H9 (cell line): ENCODE results near the gene SLC39A1. TPM values are rescaled to one million over a fixed set of nuclear protein-coding genes. Genes with fewer than 3 reads are reported as not detected.
A peak's percentile ranks its signal among the peaks of the same experiment; 100 is the strongest.
"Not testable (repeated sequence)": the region's sequence is repeated elsewhere in the genome, so short reads cannot be mapped to it uniquely, and the experiment has no call there.

Source experiments
- DNase-seq: peaks from one replicate; pipeline ENCODE4 v3.0.0-alpha.2; 2017
- H2AFZ ChIP-seq: one replicate; pipeline ENCODE4 v1.6.1; 2013; ENCODE audit warnings: mild to moderate bottlenecking, low read length, control low read depth, moderate library complexity
- H2AK5ac ChIP-seq: 2 replicates; pipeline ENCODE4 v1.6.1; 2013; ENCODE audit warnings: low read length, control low read depth, mixed read lengths; ENCODE audit not compliant: insufficient read length
- H2BK120ac ChIP-seq: one replicate; pipeline ENCODE4 v1.6.1; 2013; ENCODE audit warnings: low read depth, mild to moderate bottlenecking, low read length, control low read depth, inconsistent platforms; ENCODE audit not compliant: poor library complexity, severe bottlenecking
- H2BK12ac ChIP-seq: 2 replicates; pipeline ENCODE4 v1.6.1; 2013; ENCODE audit warnings: low read length, control low read depth, mixed read lengths, low read depth; ENCODE audit not compliant: insufficient read length
- H2BK15ac ChIP-seq: 2 replicates; pipeline ENCODE4 v1.6.1; 2013; ENCODE audit warnings: low read depth, low read length, control low read depth
- H2BK20ac ChIP-seq: one replicate; pipeline ENCODE4 v1.6.1; 2013; ENCODE audit warnings: low read depth, mild to moderate bottlenecking, low read length, control low read depth, inconsistent platforms; ENCODE audit not compliant: poor library complexity, severe bottlenecking
- H2BK5ac ChIP-seq: 2 replicates; pipeline ENCODE4 v1.6.1; 2013; ENCODE audit warnings: low read length, control low read depth, mixed read lengths; ENCODE audit not compliant: insufficient read length
- H3K14ac ChIP-seq: 2 replicates; pipeline ENCODE4 v1.6.1; 2013; ENCODE audit warnings: low read length, control low read depth; ENCODE audit not compliant: insufficient read depth
- H3K18ac ChIP-seq: 2 replicates; pipeline ENCODE4 v1.6.1; 2013; ENCODE audit warnings: low read depth, mild to moderate bottlenecking, mixed read lengths, low read length, control low read depth; ENCODE audit not compliant: insufficient read length
- H3K23ac ChIP-seq: 2 replicates; pipeline ENCODE4 v1.6.1; 2013; ENCODE audit warnings: low read length, control low read depth, mixed read lengths, low read depth; ENCODE audit not compliant: insufficient read length
- H3K23me2 ChIP-seq: 2 replicates; pipeline ENCODE4 v1.6.1; 2013; ENCODE audit warnings: low read depth, mild to moderate bottlenecking, mixed read lengths, low read length, control low read depth; ENCODE audit not compliant: insufficient read length, poor library complexity, severe bottlenecking
- H3K27ac ChIP-seq: 2 replicates; pipeline ENCODE4 v1.5.1; 2013; ENCODE audit warnings: low read length, control low read depth, mixed read lengths, low read depth; ENCODE audit not compliant: insufficient read length
- H3K27me3 ChIP-seq: 2 replicates; pipeline ENCODE4 v1.6.1; 2013; ENCODE audit warnings: low read length, control low read depth, inconsistent platforms; ENCODE audit not compliant: insufficient read depth
- H3K4ac ChIP-seq: 2 replicates; pipeline ENCODE4 v1.6.1; 2013; ENCODE audit warnings: low read depth, mild to moderate bottlenecking, control low read depth, inconsistent platforms, low read length, moderate library complexity
- H3K4me1 ChIP-seq: 2 replicates; pipeline ENCODE4 v1.6.1; 2013; ENCODE audit warnings: low read length, control low read depth, inconsistent platforms; ENCODE audit not compliant: insufficient read depth
- H3K4me2 ChIP-seq: 2 replicates; pipeline ENCODE4 v1.6.1; 2013; ENCODE audit warnings: low read length, control low read depth, mixed read lengths; ENCODE audit not compliant: insufficient read length, insufficient read depth
- H3K56ac ChIP-seq: 2 replicates; pipeline ENCODE4 v1.6.1; 2013; ENCODE audit warnings: low read depth, mild to moderate bottlenecking, mixed read lengths, low read length, control low read depth; ENCODE audit not compliant: insufficient read length
- H3K79me1 ChIP-seq: 2 replicates; pipeline ENCODE4 v1.6.1; 2013; ENCODE audit warnings: low read depth, mild to moderate bottlenecking, moderate library complexity, low read length, control low read depth, inconsistent platforms; ENCODE audit not compliant: insufficient read depth, poor library complexity, severe bottlenecking
- H3K79me2 ChIP-seq: 2 replicates; pipeline ENCODE4 v1.6.1; 2013; ENCODE audit warnings: low read length, control low read depth, inconsistent platforms; ENCODE audit not compliant: insufficient read depth
- H3K9ac ChIP-seq: 2 replicates; pipeline ENCODE4 v1.6.1; 2013; ENCODE audit warnings: low read length, control low read depth, mixed read lengths; ENCODE audit not compliant: insufficient read length; ENCODE audit errors: extremely low read depth
- H3K9me3 ChIP-seq: one replicate; pipeline ENCODE4 v1.6.1; 2013; ENCODE audit warnings: low read depth, low read length, inconsistent platforms; ENCODE audit not compliant: control insufficient read depth
- H3T11ph ChIP-seq: one replicate; pipeline ENCODE4 v1.6.1; 2013; ENCODE audit warnings: mild to moderate bottlenecking, low read length, control low read depth, inconsistent platforms
- H4K20me1 ChIP-seq: one replicate; pipeline ENCODE4 v1.6.1; 2013; ENCODE audit not compliant: control insufficient read depth, insufficient read length, insufficient read depth
- H4K5ac ChIP-seq: 2 replicates; pipeline ENCODE4 v1.6.1; 2013; ENCODE audit warnings: low read depth, mild to moderate bottlenecking, mixed read lengths, low read length, control low read depth; ENCODE audit not compliant: insufficient read length
- H4K8ac ChIP-seq: replicated peaks from 2 replicates; pipeline ENCODE4 v1.6.1; 2013; ENCODE audit warnings: low read length, control low read depth, mixed read lengths, low read depth; ENCODE audit not compliant: insufficient read length
- H4K91ac ChIP-seq: 2 replicates; pipeline ENCODE4 v1.6.1; 2013; ENCODE audit warnings: low read depth, mild to moderate bottlenecking, moderate library complexity, mixed read lengths, low read length, control low read depth; ENCODE audit not compliant: insufficient read length
- H3K27ac Mint-ChIP-seq, 3 experiments: 2 replicates in 2 of 3; 3 replicates in 1 of 3; pipeline ENCODE4 v1.8.0; 2020 to 2021; ENCODE audit warnings: mixed read lengths in 3 of 3, mild to moderate bottlenecking in 1 of 3, moderate library complexity in 1 of 3
- H3K27me3 Mint-ChIP-seq: 2 replicates; pipeline ENCODE4 v1.8.0; 2021; ENCODE audit warnings: low read depth, mild to moderate bottlenecking, moderate library complexity, mixed read lengths
- H3K36me3 Mint-ChIP-seq, 3 experiments: 2 replicates in 2 of 3; 3 replicates in 1 of 3; pipeline ENCODE4 v1.8.0; 2020 to 2021; ENCODE audit warnings: low read depth in 3 of 3, mixed read lengths in 3 of 3; ENCODE audit not compliant: insufficient read depth in 1 of 3
- H3K4me1 Mint-ChIP-seq, 2 experiments: 2 replicates each; pipeline ENCODE4 v1.8.0; 2020; ENCODE audit warnings: mixed read lengths in 2 of 2
- H3K4me3 Mint-ChIP-seq, 2 experiments: 2 replicates in 1 of 2; 3 replicates in 1 of 2; pipeline ENCODE4 v1.8.0; 2020 to 2021; ENCODE audit warnings: mild to moderate bottlenecking in 2 of 2, mixed read lengths in 2 of 2, moderate library complexity in 1 of 2
- H3K9me3 Mint-ChIP-seq, 2 experiments: 2 replicates in 1 of 2; 3 replicates in 1 of 2; pipeline ENCODE4 v1.8.0; 2020; ENCODE audit warnings: mild to moderate bottlenecking in 2 of 2, mixed read lengths in 2 of 2, moderate library complexity in 1 of 2
- CTCF ChIP-seq: fragments of 200-600 bp; sonication (generic); conservative IDR thresholded peaks from 3 replicates; pipeline ENCODE4 v1.8.0; 2021; ENCODE audit warnings: antibody characterized with exemption, mild to moderate bottlenecking
- WGBS: extraction: QIAGEN DNeasy Blood & Tissue Kit; methylation state at CpG from one replicate; pipeline ENCODE4 v1.1.7; 2013; ENCODE audit warnings: missing lambda C conversion rate, low lambda C conversion rate, mixed read lengths; ENCODE audit not compliant: insufficient read length; ENCODE audit errors: extremely low coverage; 5-methylcytosine and 5-hydroxymethylcytosine counted together
- total RNA-seq: library from RNA; stranded (reverse); gene quantifications from 2 replicates; pipeline ENCODE4 v1.2.1, GENCODE V29; 2021

The SLC39A1 gene
- total RNA-seq, 1 experiment from 2014 or later = 161 TPM

GRCh38 chr1:153984123-153984894, 21.0 kb upstream of the SLC39A1 start:
- peak overlapping the region in 1 of 3 experiments; percentile 42; a peak in 3 of 7 replicates for H3K27ac Mint-ChIP-seq
- H3K79me2 ChIP-seq = peaks cover 1% of the 10 kb centered on the region; the same call in 1 of the 2 replicates
- H2BK120ac ChIP-seq = no peak overlapping the region
- H3K36me3 Mint-ChIP-seq = peaks cover 12 to 40% (median 28%) of the 10 kb centered on the region in 3 experiments; a peak in 6 of 7 replicates
- WGBS = no CpG with 5 or more reads among the region's 6 CpGs
- H3K4me1 ChIP-seq = no peaks in the 10 kb centered on the region
- no peaks in the 10 kb centered on the region for H3K79me1 ChIP-seq
- no peaks in the 10 kb centered on the region for H3K9me3 ChIP-seq
- H3K23me2 ChIP-seq = peaks cover 18% of the 10 kb centered on the region
- no peak for DNase-seq
- no peak overlapping the region for H3T11ph ChIP-seq
- H3K56ac ChIP-seq = no peak overlapping the region
- no peak overlapping the region for H4K91ac ChIP-seq
- H2AK5ac ChIP-seq = no peak overlapping the region
- no peak overlapping the region for H2BK12ac ChIP-seq
- H2BK5ac ChIP-seq = no peak overlapping the region
- H3K4ac ChIP-seq = no peak overlapping the region
- no peak overlapping the region for H2BK20ac ChIP-seq
- no peak overlapping the region for H4K5ac ChIP-seq
- H3K18ac ChIP-seq = no peak overlapping the region
- peaks cover 13 to 17% of the 10 kb centered on the region in 2 experiments for H3K4me1 Mint-ChIP-seq
- no peaks in the 10 kb centered on the region; a peak in 1 of 5 replicates for H3K9me3 Mint-ChIP-seq
- TF ChIP-seq CTCF = no peak
- H3K23ac ChIP-seq = no peak overlapping the region
- no peaks in the 10 kb centered on the region for H4K20me1 ChIP-seq
- H3K27ac ChIP-seq = no peak overlapping the region
- peak overlapping the region; percentile 84 for H3K4me2 ChIP-seq
- no peak overlapping the region for H3K9ac ChIP-seq
- H2BK15ac ChIP-seq = no peak overlapping the region
- H3K4me3 Mint-ChIP-seq = peak overlapping the region; percentile 47 to 97
- no peak overlapping the region for H2AFZ ChIP-seq
- no peak overlapping the region for H3K14ac ChIP-seq
- H3K27me3 ChIP-seq = no peaks in the 10 kb centered on the region
- H3K27me3 Mint-ChIP-seq = no peaks in the 10 kb centered on the region
- no peak overlapping the region for H4K8ac ChIP-seq

- not testable (repeated sequence) for H3K79me1 ChIP-seq, H4K8ac ChIP-seq, H3K56ac ChIP-seq, H3K4me3 Mint-ChIP-seq, H4K20me1 ChIP-seq, H3K27ac Mint-ChIP-seq, H2BK20ac ChIP-seq, H2BK15ac ChIP-seq, H3K9ac ChIP-seq, H3K4ac ChIP-seq, H3K14ac ChIP-seq, H2AFZ ChIP-seq, H2BK5ac ChIP-seq, H3K18ac ChIP-seq, H3K9me3 Mint-ChIP-seq, H3K79me2 ChIP-seq, H3K27me3 Mint-ChIP-seq, H3K4me1 ChIP-seq, H4K5ac ChIP-seq, H3K9me3 ChIP-seq, DNase-seq, H2BK120ac ChIP-seq, H4K91ac ChIP-seq, H2BK12ac ChIP-seq, H3K27ac ChIP-seq, H3K27me3 ChIP-seq, H2AK5ac ChIP-seq, H3T11ph ChIP-seq, H3K23ac ChIP-seq, H3K4me2 ChIP-seq
- Mint-ChIP-seq H3K36me3 (peaks cover 12 to 52% (median 39%) of the 10 kb centered on the region in 3 experiments; a peak in 6 of 7 replicates), H3K4me1 (peaks cover 22 to 28% of the 10 kb centered on the region in 2 experiments)
- no CpG with 5 or more reads among the region's 2 CpGs for WGBS
- H3K23me2 ChIP-seq = peaks cover 24% of the 10 kb centered on the region
These were observed 18.4 kb upstream of the SLC39A1 start for GRCh38 chr1:153981735-153982134.
